ENCODE measurements around the gene SUGP2. TPM values are rescaled to one million over a fixed set of nuclear protein-coding genes. Genes with fewer than 3 reads are reported as not detected.

The SUGP2 gene
- total and polyA plus RNA-seq, 2 of the 13 experiments (the other 11 are each of a cell fraction or from before 2014, with no cell fraction given) = 40.6 to 57.7 TPM

DNA sequence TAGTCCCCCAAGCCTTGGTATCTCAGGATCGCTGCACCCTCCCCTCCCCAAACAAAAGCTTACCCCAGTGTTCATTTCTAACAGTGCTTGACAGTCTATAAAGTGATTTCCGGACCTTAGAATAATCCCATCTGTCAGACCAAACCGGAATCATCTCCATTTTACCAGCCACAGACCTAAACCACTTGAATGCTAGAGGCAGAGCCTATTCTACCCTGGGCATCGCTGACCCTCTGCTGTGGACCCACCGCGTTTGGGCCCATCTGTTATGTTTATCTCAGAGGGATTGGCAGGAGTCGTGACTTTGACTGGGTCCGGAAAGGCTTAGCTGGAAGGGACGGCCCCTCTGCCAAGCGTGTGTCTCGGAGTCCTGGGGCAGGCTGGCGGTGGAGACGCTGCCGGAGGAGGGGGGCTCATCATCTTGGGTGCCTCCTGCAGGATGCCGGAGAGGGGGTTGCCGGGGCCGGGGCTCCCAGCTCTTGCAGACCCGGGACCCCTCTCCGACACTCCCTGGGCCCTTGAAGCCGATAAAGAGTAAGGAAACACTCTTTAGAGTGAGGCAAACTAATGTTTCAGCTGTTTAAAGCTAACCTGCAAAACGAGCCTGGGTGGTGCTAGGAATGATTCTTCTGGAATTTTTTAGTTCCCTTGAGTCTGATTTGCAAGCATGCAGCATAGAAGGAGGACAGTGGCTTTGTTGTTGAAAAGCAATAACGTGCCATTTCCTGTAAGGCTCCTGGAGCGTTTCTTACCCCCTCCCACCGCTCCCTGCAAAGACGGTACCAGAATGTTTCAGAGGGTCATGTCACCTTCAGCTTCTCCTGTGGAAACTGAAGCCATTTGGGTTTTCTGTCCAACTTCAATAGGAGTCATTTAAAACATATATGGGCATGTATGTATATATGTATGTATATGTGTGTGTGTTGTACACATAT, 31.8 kb upstream of the SUGP2 start (continued):
- TF ChIP-seq HNF1B (CRISPR knock-in tag; IDR thresholded peaks at IDR 0.05) (0 out of 2 replicates have a peak, but pooled peaks have one; percentile 40), KLF6 (CRISPR knock-in tag; IDR thresholded peaks at IDR 0.05) (no peak), STAG1 (CRISPR knock-in tag; IDR thresholded peaks at IDR 0.05) (0 out of 2 replicates have a peak, but pooled peaks have one; percentile 3), ZNF20 (CRISPR knock-in tag; IDR thresholded peaks at IDR 0.05) (no peak)

- peak overlapping the region; percentile 65 to 89 (median 81) for H3K4me3 ChIP-seq (replicated peaks in 1 of 3; ENCODE audit: insufficient read depth in 1 of 3, low read depth in 2 of 3, low read length in 3 of 3)
- CTCF ChIA-PET (ENCODE audit: low intra/inter-chr PET ratio, low total read pairs) = interaction anchor here (1.2 kb wide), 1 partner anchor 76 kb away, joined by 4 read pairs; no protein-coding TSS in a partner anchor
- no TSS peak for BruUV-seq (replicated peaks)
- intact Hi-C loops (cut with micrococcal nuclease; ENCODE audit: unreplicated experiment) (loop anchor here (5.0 kb wide), 1 partner anchor 53 kb away; no protein-coding TSS in a partner anchor), in situ Hi-C loops (cut with HindIII; ENCODE audit: extremely low pct_ligation_motif_present, low pct_unique_long_range_greater_than_20kb) (no loop called here)
- peaks cover 10% of the 10 kb centered on the region for H3K79me2 ChIP-seq (ENCODE audit: insufficient read depth, low read length)
- no peak overlapping the region for H2AFZ ChIP-seq (ENCODE audit: low read length)
- WGBS (ENCODE audit: low lambda C conversion rate) = 0% methylated on average over 9 of the region's 29 CpGs
- FAIRE-seq = no peak
- H3K4me1 ChIP-seq (ENCODE audit: insufficient read depth, low read length) = peaks cover 65% of the 10 kb centered on the region
- peak overlapping the region; percentile 50 for H3K27ac ChIP-seq (ENCODE audit: extremely low read length, insufficient read depth, low read length)
- POLR2A ChIA-PET = interaction anchor here (0.9 to 6.5 kb wide), 12 partner anchors 13 to 139 kb away, joined by 3 to 43 read pairs (median 4); partner anchors contain the start of genes BORCS8, NR2C2AP and RFXANK
- no peaks in the 10 kb centered on the region; a peak in 2 of 5 replicates for H3K36me3 ChIP-seq (replicated peaks in 1 of 2; ENCODE audit: control insufficient read depth in 1 of 2, insufficient read depth in 2 of 2, low read length in 2 of 2)
- no peaks in the 10 kb centered on the region for H3K9me3 ChIP-seq (ENCODE audit: low read length)
- H3K9ac ChIP-seq (ENCODE audit: insufficient read depth, low read depth, low read length) = peak overlapping the region; percentile 67
- no peaks in the 10 kb centered on the region for H4K20me1 ChIP-seq (ENCODE audit: insufficient read depth, low read length)
- no peaks in the 10 kb centered on the region for H3K27me3 ChIP-seq (ENCODE audit: control insufficient read depth in 1 of 2, insufficient read depth in 2 of 2, low read length in 2 of 2)
- DNase-seq (ENCODE audit: low spot score) = no peak
- ATAC-seq = peak; percentile 1; the same call in 2 of the 3 replicates
- peak overlapping the region; percentile 75 for H3K4me2 ChIP-seq (ENCODE audit: low read depth, low read length)
- TF ChIP-seq ZNF740 (CRISPR knock-in tag; IDR thresholded peaks at IDR 0.05) = peak; percentile 99
- TF ChIP-seq MXD4 (CRISPR knock-in tag; IDR thresholded peaks at IDR 0.05) = peak; percentile 30; the same call in 1 of the 2 replicates
- TF ChIP-seq ZNF329 (CRISPR knock-in tag; IDR thresholded peaks at IDR 0.05; ENCODE audit: low read depth) = 0 out of 2 replicates have a peak, but pooled peaks have one; percentile 49
- TF ChIP-seq, protein P1, sequence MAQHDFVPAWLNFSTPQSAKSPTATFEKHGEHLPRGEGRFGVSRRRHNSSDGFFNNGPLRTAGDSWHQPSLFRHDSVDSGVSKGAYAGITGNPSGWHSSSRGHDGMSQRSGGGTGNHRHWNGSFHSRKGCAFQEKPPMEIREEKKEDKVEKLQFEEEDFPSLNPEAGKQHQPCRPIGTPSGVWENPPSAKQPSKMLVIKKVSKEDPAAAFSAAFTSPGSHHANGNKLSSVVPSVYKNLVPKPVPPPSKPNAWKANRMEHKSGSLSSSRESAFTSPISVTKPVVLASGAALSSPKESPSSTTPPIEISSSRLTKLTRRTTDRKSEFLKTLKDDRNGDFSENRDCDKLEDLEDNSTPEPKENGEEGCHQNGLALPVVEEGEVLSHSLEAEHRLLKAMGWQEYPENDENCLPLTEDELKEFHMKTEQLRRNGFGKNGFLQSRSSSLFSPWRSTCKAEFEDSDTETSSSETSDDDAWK (CRISPR knock-in tag; IDR thresholded peaks at IDR 0.05) = no peak
- TF ChIP-seq HNF4G (IDR thresholded peaks at IDR 0.05; ENCODE audit: borderline replicate concordance, low read depth, low read length) = no peak
- 0 out of 2 replicates have a peak, but pooled peaks have one; percentile 17 for TF ChIP-seq HNF4G (CRISPR knock-in tag; IDR thresholded peaks at IDR 0.05; ENCODE audit: borderline replicate concordance, low read depth)
- no peak for TF ChIP-seq ZKSCAN8 (CRISPR knock-in tag; IDR thresholded peaks at IDR 0.05; ENCODE audit: borderline replicate concordance)
- TF ChIP-seq ZBTB7B (CRISPR knock-in tag; IDR thresholded peaks at IDR 0.05) = no peak
- no peak for TF ChIP-seq ZNF547 (CRISPR knock-in tag; IDR thresholded peaks at IDR 0.05)
Observed at GRCh38 chr19:19064098-19064722, 30.9 kb upstream of the SUGP2 start.
